ENCODE results near the gene STARD6. TPM values are rescaled to one million over a fixed set of nuclear protein-coding genes. Genes with fewer than 3 reads are reported as not detected.

Gene STARD6
- total RNA-seq, 1 experiment from 2014 or later, result not detected

- POLR2A ChIA-PET (ENCODE audit: low non-redundant PET), result no interaction called here
- CTCF ChIA-PET, result no interaction called here
- H3K9me3 ChIP-seq (ENCODE audit: low read depth, low read length, poor library complexity, severe bottlenecking), result no peaks in the 10 kb centered on the region
- DNase-seq (ENCODE audit: low spot score), result no peak
- no TSS peak for BruUV-seq (replicated peaks)
- intact Hi-C loops (cut with micrococcal nuclease; ENCODE audit: unreplicated experiment), result no loop called here
- no peaks in the 10 kb centered on the region for H3K27me3 ChIP-seq (replicated peaks; ENCODE audit: insufficient read depth, low read depth, low read length, poor library complexity)
- no peaks in the 10 kb centered on the region for H3K4me1 ChIP-seq (ENCODE audit: insufficient read depth, low read length, poor library complexity, severe bottlenecking)
- no peak overlapping the region for H3K27ac ChIP-seq (ENCODE audit: low read depth, low read length, poor library complexity, severe bottlenecking)
- TF ChIP-seq EZH2 (IDR thresholded peaks at IDR 0.05; ENCODE audit: borderline replicate concordance, low read depth, low read length, poor library complexity, severe bottlenecking) (no peak), CTCF (conservative IDR thresholded peaks at IDR 0.05; ENCODE audit: low read depth, low read length) (no peak)
- no peak overlapping the region for H3K4me3 ChIP-seq (ENCODE audit: low read depth, low read length, poor library complexity, severe bottlenecking)
- H3K36me3 ChIP-seq (ENCODE audit: insufficient read depth, low read length, poor library complexity, severe bottlenecking), result peaks cover 40% of the 10 kb centered on the region
Observed at GRCh38 chr18:54278615-54279014, 79.0 kb downstream of the STARD6 start.

DNA sequence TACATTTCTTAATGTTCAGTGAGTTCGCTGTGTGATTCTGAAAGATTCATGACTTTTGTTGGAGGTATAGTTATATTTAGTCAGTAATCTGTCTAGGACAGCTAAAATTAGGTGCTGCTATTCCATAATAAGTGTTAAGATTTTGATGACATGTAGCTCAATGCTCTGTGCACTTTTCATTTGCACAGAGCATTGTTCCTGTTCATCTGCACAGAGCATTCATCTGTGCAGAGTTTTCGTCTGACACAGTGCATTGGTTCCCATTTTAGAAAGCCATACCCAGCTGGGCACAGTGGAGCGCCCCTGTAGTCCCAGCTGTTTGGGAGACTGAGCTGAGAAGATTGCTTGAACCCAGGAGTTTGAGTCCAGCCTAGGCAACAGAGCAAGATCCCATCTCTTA is 79.8 kb downstream of the STARD6 start:
- Histone ChIP-seq H3K36me3 (ENCODE audit: insufficient read depth, low read length, poor library complexity, severe bottlenecking) (peaks cover 35% of the 10 kb centered on the region), H3K4me3 (ENCODE audit: low read depth, low read length, poor library complexity, severe bottlenecking) (no peak overlapping the region), H3K27me3 (replicated peaks; ENCODE audit: insufficient read depth, low read depth, low read length, poor library complexity) (no peaks in the 10 kb centered on the region), H3K27ac (ENCODE audit: low read depth, low read length, poor library complexity, severe bottlenecking) (no peak overlapping the region), H3K9me3 (ENCODE audit: low read depth, low read length, poor library complexity, severe bottlenecking) (no peaks in the 10 kb centered on the region), H3K4me1 (ENCODE audit: insufficient read depth, low read length, poor library complexity, severe bottlenecking) (no peaks in the 10 kb centered on the region)
- no TSS peak for BruUV-seq (replicated peaks)
- TF ChIP-seq CTCF (conservative IDR thresholded peaks at IDR 0.05; ENCODE audit: low read depth, low read length) (no peak), EZH2 (IDR thresholded peaks at IDR 0.05; ENCODE audit: borderline replicate concordance, low read depth, low read length, poor library complexity, severe bottlenecking) (no peak)
- CTCF ChIA-PET, result no interaction called here
- DNase-seq (ENCODE audit: low spot score), result no peak
- POLR2A ChIA-PET (ENCODE audit: low non-redundant PET), result no interaction called here
- intact Hi-C loops (cut with micrococcal nuclease; ENCODE audit: unreplicated experiment), result no loop called here

Other genes with a start within 250 kb of the STARD6 start
- 79.7 and 86.7 TPM in 2 replicates for gene MBD2, start 133.2 kb downstream of the STARD6 start, total RNA-seq (2021)
- 33.6 and 35.6 TPM in 2 replicates for gene POLI, start 88.3 kb downstream of the STARD6 start, total RNA-seq (2021)
- 15.3 and 15.6 TPM in 2 replicates for gene C18orf54, start within 50 bp of the STARD6 start, total RNA-seq (2021)
- gene DYNAP, start 233.4 kb upstream of the STARD6 start, total RNA-seq (2021), result not detected in 2 replicates